Activated CD8-positive, alpha-beta memory T cell treated with anti-CD3 and anti-CD28 coated beads for 1 hour (primary cell): Measurements from ENCODE around the gene ARHGEF17.

Source experiments
- DNase-seq, 2 donors: peaks; one replicate each; pipeline ENCODE4 v3.0.0-alpha.2; 2020; ENCODE audit warnings: low read depth in 1 of 2; ENCODE audit errors: extremely low read depth in 1 of 2

The ARHGEF17 gene

DNA sequence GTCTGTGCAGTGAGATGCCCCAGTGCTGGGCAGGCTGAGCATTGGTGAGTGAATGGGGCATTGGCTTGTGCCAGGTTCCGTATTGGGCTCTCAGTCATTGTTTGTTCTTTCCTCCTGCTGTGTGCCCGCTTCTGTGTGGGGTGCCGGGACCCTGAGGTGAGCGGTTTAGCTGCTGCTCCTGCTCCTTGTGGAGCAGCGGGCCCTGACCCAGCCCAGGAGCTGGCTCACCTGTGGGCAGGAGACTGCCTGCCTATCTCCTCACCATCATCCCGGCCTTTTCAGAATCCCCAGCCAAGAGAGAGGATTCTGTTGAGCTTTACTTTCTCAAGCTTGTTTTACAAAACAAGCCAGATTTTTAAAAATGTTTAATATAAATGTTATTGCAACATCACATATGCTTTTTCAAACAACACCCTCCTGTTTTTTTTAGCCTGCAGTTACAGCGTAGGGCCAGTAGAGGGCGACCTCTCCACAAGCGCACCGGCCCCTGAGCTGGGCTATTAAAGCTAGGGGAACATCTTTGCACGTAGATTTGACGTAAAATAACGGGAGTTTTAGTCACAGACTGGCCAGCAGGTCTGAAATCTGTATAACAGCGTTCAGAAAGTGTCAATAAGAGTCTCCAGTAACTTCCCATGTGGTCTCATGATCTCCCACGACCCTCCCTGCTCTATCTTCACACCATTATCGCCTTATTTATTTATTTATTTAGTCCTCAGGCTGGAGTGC lies 43.0 kb downstream of the ARHGEF17 start:
- DNase-seq = peak; percentile 16 to 35

DNA sequence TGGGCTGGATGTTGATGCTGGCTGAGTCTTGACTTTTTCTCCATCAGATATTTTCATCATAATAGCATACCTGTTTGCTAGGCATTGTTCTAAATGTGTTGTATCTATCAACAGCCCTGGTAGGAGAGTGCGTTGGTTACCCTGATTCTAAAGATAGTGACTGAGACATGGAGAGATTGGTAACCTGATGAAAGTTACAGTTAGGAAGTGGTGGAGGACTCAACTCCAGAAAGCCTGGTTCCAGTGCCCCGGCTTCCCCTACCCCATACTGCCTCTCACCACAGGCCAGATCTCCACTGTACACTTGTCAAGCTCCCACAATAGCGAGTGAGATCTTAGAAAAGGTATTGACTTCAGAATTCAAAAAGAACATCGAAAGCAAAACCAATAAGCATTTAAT lies 45.3 kb downstream of the ARHGEF17 start:
- no peak for DNase-seq

- DNase-seq = no peak
Observed at GRCh38 chr11:73355109-73355508, 47.0 kb downstream of the ARHGEF17 start.

- DNase-seq = no peak
Observed at GRCh38 chr11:73356979-73357860, 49.1 kb downstream of the ARHGEF17 start.

DNA sequence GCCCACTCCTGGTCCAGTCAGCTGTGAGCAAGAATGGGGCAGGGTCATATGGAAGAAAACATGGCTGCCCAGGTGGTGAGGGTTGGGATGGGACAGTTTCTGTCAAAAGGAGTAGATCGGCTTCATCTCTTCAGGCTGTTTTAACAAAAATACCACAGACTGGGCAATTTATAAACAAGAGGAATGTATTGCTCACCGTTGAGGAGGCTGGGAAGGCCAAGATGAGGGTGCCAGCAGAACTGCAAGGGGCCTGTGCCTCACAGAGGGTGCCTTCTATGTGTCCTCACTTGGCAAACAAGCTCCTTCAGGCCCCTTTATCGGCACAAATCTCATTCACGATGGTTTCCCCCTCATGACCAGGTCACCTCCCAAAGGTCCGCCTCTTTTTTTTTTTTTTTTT lies 50.0 kb downstream of the ARHGEF17 start:
- no peak for DNase-seq

GRCh38 chr11:73359341-73359740 lies 51.3 kb downstream of the ARHGEF17 start:
- no peak for DNase-seq

- no peak for DNase-seq
Observed at GRCh38 chr11:73359930-73360742, 52.1 kb downstream of the ARHGEF17 start.

DNA sequence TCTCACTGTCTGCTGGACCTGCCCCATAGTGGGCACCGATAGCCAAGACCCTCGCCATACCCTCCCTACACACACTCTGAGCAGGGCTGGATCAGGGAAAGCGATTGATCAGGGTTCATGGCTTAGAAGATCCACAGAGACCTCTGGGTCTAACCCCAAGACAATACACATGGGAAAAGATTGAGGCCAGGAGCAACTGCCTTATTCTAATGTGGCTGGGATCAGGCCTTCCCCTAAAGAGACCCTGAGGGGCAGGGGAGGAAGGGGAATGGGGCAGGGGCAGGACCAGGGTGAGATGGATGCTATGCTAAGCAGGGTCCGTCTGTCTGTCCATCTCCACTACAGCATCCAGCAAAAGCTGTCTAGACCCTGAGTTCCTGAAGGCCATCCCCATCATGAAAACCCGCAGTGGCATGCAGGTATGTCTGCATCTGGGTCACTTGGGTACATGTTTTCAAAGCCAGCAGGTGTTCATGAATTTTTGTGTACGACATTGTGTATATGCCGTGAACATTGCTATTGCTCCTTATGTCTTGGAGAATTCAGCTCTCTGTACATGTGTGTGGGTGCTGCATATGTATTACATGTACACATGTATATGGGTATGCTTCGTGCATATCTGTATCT lies 52.8 kb downstream of the ARHGEF17 start:
- no peak for DNase-seq

- DNase-seq = no peak
Observed at GRCh38 chr11:73361953-73362776, 54.1 kb downstream of the ARHGEF17 start.

DNA sequence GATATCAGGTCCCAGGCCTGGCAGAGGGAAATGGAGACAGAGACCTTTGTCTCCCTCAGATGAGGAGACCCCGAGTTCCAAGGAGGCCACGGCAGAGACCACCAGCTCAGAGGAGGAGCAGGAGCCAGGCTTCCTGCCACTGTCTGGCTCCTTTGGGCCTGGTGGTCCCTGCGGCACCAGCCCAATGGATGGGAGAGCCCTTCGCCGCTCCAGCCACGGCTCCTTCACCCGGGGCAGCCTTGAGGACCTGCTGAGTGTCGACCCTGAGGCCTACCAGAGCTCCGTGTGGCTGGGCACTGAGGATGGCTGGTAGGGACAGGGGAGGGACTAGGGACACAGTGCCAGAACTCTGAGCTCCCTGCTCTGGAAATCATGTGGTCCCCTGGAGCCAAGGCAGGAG lies 55.1 kb downstream of the ARHGEF17 start:
- DNase-seq = no peak

DNA sequence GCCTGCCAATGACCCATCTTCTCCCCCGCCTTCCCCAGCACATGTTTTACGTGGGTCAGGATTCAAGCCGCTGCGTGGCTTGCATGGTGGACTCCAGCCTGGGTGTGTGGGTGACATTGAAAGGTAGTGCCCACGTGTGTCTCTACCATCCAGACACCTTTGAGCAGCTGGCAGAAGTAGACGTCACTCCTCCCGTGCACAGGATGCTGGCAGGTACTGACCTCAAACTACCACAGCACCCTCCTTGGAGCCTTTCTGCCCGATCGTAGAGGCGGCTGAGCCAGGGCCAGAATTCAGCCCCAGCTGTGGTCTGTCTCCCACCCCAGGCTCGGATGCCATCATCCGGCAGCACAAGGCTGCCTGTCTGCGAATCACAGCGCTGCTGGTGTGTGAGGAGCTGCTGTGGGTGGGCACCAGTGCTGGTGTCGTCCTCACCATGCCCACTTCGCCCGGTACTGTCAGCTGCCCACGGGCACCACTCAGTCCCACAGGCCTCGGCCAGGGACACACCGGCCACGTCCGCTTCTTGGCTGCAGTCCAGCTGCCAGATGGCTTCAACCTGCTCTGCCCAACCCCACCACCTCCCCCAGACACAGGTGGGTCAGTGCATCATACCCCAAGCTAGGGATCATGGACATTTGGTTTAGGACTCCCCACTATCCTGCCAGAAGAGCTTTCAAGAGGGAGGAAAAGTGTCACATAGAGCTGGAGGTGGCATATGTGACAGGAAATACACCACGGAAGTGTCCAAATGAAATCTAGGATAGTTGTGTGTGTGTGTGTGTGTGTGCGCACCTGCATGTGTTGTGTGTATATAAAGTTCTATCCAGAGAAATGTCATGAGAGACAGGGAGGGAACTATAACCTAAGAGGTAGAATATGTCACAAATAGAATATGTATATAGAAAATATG lies 57.5 kb downstream of the ARHGEF17 start:
- DNase-seq = no peak

GRCh38 chr11:73366265-73366610 lies 58.2 kb downstream of the ARHGEF17 start:
- DNase-seq = no peak

GRCh38 chr11:73366953-73367352 lies 58.9 kb downstream of the ARHGEF17 start:
- no peak for DNase-seq

- DNase-seq = no peak
Observed at GRCh38 chr11:73367482-73368024, 59.5 kb downstream of the ARHGEF17 start.

DNA sequence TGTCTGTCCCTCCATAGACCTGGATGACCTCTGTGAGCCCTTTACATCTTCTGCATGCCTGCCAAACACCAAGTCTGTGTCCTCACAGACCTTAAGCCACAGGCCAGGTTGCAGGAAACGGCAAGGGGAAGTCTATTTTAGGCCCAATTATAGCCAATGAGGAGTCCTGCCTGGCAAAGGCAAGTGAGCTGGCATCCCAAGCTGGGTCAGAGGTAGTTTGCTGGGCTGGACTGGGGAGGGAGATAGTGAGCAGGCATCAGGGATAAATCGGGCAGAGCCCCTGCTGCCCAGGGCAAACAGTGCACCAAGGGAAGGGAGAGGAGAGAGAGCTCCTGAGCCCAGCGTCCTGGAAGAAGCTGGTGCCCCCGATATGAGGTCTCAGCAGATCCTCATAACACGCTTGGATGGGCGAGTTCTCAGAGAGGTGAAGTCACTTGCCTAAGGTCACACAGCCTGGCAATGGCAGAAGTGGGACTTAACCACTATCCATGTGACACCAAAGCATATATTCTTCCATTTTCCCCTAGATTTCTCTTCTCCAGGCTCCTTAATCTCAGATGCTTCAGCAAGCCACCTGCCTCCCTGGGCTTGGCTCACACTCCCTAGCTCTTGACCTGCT lies 64.4 kb downstream of the ARHGEF17 start:
- no peak for DNase-seq

DNA sequence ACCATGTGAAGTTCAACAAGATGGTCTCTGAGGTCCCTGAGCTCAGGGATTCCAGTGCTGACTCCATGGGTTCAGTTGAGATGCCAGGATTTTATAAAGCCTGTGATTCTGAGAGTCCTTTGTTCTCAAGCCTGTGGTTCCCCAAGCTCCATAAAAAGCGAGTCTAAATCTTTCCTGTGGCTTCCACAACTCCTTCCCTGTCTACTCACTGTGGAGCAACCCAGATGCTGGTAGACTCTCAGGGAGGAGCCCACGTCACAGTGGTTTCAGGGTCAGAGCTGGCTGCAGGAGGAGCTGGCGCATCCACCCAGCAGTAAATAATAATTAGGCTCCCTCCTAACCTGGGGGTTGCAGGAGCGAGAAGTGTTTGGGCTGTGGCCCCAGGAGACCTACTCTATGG lies 66.1 kb downstream of the ARHGEF17 start:
- DNase-seq = no peak

GRCh38 chr11:73375830-73376159 lies 67.7 kb downstream of the ARHGEF17 start:
- no peak for DNase-seq

DNA sequence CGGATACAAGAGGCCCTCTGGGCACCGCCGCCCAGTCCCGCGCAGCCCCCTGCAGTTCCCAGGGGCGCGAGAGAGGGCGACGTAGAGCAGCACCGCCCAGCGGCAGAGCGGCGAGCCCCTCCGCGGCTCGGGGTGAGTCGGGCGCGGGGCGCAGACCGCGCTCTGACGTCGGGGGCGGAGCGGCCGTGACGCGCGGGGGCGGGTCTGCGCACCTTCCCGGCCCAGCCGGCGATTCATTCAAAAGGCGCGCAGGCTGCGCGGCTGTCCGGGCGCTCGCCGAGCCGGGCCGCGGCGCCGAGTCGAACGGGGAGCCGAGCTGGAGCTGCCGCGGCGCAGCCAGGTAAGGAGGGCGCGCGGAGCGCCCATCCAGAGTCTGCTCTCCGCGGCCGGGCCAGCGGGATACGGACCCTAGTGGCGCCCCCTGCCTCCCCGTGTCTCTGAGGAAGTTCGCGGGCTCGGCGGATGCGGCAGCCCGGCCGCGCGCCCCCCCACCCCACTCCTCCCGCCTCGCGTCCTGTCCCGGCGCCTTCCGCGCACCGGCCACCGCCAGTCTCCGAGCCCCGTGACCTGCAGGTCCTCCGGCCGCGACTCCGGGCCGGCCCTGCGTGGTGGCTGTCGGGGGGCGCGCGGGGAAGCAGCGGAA lies 68.2 kb downstream of the ARHGEF17 start, which contains the start of gene RELT:
RELT (plus strand) TSS at position 240 of the 643 bp plus-strand sequence. CDS start 12,738 bp downstream, outside the sequence.
- DNase-seq = peak; percentile 65 to 89
